Measurements from ENCODE around the gene ZBTB46.

Gene ZBTB46

DNA sequence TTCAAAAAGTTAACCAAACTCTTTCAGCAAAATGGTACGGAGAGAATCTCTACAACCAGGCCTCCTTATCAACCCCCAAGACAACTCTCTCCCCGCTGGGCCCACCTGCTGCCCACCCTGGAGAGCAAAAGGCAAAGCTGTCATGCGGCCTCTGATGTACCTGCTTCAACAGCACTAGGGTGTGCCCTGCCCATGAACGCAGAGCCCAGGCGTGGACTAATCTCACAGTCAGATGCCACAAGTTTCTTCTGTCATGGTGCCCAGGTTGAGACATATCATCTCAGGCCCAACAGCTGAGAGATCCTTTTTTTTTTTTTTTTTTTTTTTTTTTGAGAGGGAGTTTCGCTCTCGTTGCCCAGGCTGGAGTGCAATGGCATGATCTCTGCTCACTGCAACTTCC lies 65.2 kb downstream of the ZBTB46 start:
- no peak for DNase-seq

DNA sequence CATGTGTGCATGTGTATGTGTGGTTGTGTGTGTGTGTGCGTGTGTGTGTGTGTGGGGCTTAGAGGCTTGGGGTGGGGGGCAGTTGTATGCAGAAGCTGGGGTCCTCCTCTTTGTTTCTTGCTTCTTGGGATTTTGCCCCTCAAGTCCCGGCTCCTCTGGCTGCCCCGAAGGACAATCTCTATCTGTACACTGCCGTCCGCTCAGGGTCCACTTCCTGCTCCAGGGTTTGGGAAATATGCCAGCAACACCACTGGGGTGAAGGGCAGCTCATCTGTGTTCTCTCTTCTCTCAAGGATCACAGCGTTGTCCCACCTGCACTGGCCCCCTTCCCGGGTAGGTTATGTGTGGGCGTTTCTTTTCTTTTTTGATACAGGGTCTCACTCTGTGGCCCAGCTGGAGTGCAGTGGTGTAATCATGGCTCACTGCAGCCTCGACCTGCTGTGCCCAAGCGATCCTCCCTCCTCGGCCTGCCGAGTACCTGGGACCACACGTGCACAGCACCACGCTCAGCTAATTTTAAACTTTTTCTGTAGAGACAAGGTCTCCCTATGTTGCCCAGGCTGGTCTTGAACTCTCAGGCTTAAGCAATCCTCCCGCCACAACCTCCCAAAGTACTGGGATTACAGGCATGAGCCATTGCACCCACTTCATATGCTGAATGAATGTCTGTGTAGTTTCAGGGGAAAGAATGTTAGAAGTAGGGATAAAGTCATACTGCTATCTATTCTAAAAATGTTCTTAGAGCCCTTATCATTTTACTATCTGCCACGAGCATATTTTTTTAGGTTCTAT lies 65.8 kb downstream of the ZBTB46 start:
- no peak for DNase-seq

DNA sequence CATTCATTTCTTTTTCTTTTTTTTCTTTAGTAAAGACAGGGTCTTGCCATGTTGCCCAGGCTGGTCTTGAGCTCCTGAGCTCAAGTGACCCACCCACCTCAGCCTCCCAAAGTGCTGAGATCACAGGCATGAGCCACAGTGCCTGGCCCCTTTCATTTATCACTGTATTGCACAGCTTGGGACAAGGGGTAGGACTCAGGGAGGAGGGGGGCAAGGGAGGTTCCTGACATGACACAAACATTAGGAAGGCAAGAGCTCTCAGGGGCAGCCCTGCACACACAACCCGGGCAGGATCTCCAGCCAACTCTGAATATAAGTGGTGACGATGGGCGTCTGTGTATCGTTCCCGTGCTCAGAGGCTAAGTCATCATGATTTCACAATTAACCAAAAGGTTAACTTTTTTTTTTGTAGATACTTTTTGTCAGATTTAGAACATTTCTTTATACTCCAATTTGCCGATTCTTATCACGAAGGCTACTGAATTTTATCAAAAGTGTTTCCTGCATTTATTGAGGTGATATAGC lies 71.6 kb downstream of the ZBTB46 start:
- DNase-seq, result no peak

DNA sequence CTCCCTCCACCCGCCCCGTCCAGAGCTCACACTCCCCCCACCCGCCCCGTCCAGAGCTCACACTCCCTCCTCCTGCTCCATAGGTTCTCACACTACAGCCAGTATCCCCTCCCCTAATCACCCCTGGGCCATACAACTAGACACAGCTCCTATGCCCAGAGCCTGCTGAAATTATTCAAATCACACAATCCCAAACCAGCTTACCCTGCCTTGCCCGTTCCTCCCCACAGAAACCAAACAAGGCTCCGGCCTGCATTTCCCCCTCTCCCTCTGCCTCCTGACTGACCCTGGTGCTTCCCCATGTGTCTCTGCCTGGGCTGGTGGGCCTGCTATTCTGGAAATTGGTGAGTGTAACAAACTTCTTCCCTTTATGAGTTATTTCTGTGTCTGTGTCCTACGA lies 72.9 kb downstream of the ZBTB46 start:
- DNase-seq, result no peak

DNA sequence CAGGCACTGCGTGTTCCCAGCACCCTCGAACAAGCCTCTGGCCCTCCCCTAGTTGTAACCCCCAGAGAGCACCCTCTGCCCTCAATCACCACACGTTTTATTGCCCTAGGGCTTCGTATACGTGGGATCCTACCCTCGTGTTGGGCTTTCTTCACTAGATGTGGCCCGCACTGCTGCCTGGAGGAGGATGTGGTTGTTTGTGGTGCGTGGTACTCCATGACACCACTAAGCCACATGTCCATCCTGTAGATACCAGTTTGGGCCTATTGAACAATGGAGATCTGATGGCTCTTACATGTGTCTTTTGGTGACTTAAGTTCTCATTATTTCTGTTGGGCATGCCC lies 74.4 kb downstream of the ZBTB46 start:
- no peak for DNase-seq

DNA sequence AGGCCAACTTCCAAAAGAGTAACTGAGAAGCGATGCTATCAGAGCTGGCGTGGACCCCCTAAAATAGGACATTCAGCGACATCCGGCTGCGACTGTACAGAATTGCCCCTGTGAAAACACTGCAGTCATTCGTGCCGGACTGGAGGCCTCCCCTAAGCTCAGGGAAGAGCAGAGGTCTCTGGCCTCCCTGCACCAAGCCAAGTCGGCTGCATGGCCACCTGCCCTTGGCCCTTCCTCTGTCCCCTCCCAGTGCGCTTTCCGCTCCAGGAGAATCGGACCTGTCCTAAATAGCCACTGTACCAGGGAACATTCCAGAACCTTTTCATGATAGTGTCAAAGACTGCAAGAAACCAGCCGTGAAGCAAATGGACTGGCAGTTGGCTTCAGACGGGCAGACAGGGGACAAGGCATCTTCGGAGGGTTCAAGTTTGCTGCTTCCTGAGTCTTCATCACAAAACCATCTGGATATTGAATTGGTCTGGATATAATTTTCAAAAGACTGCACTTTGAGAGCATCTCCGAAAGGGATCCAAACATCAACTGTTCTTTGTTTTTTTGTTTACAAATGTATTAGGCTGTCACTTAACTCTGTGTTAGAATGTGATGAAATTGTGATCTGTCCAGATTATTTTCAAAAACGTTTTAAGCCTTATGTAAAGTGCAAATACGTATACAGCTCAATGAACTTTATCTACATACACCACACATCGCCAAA lies 75.0 kb downstream of the ZBTB46 start:
- DNase-seq, result no peak

DNA sequence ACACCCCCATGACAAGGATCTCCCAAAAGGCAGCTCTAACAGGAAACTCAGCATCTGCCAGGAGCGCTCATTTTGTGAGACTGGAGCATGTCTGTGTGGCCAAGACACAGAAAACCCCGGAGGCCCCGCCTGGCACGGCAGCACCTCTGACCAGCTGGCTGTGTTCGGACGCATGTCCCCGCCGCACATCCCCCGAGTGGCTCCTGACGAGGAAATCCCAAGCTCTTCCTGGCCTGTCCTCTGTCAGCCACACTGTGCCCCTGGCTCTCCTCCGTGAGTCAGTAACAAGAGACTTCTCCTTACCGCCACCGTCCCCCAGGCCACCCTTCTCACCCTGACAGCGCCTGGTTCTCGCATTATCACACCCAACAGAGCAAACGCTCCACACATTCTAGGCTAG lies 77.1 kb downstream of the ZBTB46 start:
- no peak for DNase-seq

DNA sequence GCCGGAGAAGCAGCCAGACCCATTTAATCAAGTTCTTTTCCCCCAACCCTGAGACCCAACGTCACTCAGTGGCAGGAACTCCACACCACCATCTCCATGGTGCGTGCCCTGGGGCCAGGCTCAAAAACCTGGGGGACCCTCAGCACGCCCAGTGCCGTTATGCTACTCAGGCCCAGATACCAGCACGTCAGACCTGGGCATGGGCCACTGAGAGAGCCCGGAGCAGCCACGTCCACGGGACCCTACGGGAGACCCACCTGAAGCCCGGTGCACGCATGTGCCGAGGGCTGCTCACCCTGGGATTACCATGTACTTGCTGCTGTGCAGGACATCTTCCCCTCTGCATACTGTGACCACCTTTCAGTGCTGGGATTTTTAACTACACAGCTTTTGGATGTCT lies 77.7 kb downstream of the ZBTB46 start:
- no peak for DNase-seq

DNA sequence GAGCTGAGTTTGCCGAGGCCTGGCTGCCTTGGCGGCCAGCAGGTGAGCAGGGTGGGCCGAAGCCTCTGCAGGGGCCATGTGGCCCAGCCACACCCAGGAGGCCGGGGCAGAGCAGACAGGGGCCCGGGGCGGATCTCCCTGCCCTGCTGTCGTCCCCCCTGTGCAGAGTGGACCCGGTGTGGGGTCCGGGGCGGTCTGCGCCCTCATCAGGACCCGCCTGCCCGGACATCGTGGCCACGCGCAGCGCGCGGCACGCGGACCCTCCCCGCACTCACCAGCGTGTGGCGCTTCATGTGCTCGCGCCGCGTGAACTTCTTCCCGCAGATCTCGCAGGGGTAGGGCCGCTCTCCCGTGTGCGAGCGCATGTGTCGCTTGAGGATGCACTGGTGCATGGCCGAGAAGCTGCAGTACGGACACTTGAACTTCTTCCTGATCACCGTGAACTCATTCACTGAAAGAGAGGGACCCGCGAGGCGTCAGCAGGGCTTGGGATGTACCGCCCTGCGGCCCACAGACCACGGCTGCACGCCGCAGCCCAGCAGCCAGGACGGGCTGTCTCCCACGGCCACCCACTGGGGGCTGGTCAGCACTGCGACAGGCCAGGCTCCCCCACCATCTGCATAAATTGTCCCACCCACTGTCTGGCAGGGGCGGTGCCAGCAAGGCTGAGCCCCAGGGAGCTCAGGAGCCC lies 78.5 kb downstream of the ZBTB46 start:
- no peak for DNase-seq

DNA sequence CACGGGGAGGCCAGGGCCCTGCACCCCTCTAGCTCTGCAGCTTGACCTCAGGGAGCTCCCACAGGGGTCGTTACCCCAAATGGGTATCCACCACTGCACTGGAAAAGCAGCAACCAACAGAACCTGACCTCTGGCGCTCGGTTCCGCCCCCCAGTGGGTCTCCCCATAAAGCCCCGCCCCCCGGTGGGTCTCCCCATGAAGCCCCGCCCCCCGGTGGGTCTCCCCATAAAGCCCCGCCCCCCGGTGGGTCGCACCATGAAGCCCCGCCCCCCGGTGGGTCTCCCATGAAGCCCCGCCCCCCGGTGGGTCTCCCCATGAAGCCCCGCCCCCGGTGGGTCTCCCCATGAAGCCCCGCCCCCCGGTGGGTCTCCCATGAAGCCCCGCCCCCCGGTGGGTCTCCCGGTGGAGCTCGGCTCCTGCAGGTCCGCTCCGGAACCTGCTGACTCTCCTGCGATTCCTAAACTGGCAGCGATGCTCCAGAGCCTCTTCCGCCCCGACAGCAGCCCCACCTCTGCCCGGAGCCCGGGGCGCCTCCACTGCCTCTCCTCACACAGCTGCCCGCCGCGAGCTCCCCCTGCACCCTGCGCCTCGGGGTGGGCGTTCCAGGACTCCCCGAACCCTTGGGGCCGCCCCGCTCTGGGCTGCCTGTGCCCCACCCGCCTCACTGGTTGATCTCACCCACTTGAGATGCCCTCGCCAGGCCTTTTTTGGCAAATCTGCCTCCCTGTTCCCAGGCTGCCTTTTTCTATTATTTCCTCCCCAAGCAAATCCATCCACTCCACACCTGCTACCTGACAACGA lies 79.4 kb downstream of the ZBTB46 start:
- no peak for DNase-seq

DNA sequence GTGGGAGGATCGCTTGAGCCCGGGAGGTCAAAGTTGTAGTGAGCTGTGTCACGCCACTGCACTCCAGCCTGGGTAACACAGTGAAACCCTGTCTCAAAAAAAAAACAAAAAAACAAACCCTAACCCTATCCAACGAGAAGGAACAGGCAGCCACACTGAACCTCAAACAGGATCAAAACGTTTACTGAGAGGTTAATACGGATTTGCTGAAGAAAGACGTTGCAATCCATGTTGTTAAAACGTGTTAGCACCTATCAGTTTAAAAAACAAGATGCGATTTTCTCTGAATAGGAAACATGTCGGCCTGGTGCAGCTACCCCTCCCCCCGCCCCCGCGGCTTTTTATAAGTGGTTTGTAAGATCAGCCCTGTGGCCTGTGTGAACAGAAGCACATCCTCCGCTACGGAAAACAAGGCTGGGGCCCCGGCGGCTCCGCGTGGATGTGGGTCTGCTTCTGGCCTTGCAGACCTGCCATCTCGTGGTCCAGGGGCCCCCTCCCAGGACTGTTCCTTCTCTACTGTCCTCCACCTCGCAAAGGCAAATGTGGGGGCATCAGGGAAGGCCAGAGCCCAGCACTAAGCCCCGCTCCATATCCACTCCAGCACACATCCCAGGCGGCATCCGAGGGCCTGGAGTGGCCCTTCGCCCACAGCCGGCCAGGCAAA lies 80.1 kb downstream of the ZBTB46 start:
- DNase-seq, result no peak

DNA sequence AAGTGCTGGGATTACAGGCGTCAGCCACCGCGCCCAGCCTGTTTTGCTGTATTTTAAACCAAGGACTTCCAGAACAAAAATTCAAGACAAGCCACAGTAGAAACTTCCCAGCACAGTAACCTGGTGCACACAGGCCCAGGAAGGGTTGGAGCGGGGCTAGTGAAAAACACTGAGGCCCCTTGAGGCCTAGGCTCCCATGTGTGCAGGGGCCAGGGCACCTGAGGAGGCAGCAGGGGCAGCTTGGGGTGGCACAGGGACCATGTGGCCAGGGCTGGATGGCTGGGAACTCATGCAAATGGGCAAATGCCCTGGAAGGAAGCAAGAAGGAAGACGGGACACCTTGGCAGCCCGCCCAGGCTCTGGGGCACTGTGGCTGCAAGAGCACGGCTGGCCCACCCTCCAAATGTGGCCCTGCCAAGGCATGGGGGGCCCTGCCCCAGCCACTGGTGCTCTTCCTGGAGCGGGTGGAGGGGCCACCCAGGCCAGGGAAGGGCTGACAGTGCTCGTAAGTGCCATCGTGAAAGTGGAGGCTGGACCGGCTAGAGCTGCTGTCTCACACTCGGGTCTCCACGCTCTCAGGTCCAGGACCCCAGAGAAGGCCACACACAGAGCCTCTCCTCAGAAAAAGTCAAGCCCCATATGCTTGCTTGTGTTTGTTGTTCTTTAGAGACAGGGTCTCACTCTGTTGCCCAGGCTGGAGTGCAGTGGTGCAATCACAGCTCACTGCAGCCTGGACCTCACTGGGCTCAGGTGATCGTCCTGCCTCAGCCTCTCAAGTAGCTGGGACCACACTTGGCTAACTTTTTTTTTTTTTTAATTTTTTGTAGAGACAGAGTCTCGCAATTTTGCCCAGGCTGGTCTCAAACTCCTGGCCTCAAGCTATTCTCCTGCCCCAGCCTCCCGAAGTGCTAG lies 81.2 kb downstream of the ZBTB46 start:
- no peak for DNase-seq

DNA sequence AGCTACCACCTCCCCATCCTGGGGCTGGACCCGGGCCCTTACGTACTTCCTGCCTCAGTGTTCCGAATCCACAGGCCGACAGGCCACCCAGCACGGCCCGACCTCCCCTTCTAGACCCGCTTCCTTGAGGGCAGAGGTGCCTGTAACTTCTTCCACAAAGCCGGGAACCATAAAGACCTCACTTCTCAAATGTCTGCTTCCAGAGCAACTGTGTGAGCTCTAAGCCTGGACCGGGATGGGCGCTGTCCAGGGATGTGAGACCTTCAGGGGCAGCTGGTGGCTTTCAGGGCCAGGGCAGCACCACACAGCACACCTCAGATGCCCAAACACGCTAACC lies 82.2 kb downstream of the ZBTB46 start:
- DNase-seq, result no peak

DNA sequence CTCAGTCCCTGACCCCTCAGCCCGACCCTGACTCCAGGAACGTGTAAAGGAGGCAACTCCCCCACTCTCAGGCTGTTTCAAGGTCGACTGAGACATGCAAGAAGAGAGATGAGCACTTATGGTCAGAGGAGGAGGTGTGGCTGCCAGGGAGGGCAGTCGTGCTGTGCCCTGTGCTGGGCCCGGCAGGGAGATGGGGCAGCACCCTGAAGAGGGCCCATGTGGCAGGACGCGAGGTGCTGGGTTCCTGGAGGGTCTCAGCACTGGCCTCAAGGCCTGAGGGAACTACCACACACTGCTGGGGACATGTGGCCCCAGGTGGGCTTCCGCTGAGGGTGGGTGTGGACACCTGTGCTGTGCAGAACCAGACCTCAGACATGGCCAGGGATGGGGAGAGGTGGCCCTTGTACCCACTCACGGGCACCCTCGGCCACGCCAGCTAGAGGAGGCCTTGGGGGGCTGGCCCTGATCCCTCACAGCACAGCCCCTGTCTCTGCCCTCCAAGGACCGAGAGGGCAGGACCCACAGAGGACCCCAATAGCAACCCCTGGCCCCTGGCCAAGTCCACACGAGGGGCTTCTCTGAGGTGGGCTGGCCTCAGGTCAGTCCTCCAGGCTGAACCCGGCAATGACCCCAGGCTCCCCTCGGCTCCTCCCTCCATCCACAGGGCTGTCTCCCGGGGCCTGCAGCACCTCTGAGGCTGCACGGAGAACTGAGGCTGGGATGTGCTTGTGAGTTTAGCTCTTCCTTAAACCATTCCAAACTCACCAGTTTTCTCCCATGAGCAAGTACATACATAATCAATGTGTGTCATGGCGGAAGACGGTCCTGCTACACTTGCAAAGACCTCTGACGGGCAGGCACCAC lies 82.8 kb downstream of the ZBTB46 start:
- DNase-seq, result no peak

DNA sequence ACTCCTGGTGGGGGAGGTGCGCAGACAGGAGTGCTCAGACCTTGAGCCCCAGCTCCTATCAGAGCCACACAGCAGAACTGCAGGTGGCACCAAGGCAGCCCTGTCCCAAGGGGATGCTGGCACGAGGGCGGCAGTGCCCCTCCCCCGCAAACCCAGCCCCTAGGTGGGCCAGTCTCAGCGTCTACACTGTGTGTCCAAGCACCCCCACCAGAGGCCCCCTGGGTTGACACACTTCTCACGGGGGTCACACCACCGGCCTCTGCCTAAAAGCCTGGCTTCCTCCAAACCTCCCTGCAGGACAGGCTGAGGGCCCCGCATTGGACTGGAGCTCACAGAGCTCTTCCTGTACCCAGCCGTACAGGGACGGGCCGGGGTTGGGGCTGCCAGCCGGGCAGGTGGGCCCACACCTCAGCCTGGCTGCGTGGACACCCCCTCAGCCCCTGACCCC lies 83.4 kb downstream of the ZBTB46 start:
- DNase-seq, result no peak

DNA sequence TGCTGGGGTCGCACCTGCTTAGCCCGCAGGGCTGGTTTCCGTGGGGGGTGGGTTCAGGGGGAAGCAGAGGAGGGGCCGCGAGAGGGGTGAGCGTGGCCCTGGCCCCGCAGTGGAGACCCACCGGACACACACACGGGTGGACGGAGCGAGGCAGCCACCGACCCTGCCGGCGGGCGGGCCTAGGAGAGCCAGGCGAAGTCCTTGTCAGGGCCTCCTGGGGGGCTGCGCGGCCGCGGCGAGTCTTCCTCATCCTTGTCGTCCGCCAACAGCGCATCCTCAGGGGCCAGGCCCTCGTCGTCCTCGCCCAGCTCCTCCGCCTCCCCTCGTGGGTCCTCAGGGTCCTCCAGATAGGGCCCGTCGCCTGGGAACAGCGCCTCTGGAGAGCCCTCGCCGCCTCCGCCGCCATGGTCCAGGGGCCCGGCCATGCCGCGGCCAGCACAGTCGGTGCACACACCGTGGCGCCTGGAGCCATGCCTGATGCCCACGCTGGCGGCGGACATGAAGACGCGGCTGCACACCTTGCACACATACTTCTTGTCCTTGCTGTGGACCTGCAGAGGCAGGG lies 84.2 kb downstream of the ZBTB46 start:
- DNase-seq, result no peak

DNA sequence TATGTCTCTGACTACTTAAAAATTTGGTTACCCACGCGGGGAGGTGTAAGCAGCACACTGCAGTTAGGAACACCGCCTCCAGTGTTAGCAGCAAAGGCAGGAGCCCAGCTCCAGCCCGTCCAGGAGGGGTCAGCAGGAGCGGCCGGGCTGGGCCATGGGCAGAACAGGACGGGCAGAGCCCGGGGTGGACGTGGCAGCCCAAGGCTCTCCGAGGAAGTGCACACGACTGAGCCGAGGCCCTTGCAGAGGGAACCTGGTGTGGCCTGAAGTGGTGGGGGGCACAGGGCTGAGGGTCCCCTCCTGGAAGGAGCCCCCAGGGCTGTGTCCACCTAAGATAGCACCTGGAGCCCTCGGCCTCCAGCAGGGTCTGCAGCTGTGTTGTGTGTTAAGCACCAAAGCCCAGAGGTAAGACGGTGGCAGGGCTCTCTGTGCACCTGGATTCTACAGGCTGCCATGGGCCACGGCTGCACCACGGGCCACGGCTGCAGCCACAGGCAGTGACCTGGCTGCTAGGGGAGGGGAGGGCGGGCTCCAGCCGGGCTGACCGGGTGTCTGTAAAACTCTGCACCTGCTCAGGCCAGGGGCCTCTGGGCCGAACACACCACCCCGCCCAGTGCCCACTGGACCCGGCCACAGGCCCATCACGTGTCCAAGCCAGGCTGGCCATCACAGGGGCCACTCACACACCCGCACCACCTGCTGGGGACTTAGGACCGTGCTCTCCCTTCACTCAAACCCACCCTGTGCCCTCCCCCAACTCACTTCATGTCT lies 84.9 kb downstream of the ZBTB46 start:
- no peak for DNase-seq

DNA sequence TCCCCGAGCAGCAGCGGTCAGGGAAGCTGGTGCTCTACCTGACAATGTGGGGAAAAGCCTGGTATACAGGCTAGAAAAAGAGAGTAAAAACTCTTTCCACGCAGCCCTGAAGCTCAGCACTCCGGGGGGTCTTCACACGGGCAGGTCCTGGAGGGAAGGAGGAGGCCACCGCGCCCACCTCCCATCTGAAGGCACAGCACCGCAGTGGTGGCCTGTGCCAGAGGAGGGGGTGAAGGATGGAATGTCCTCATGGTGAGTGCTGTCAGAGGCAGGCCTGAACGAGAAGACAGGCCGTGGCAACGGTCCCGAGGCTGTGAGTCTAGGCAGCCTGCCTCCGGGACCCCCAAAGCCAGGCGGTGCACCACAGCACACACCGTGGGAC lies 85.6 kb downstream of the ZBTB46 start:
- DNase-seq, result no peak
